Keratinocyte (primary cell): Measurements from ENCODE around the gene GPR158. TPM values are rescaled to one million over a fixed set of nuclear protein-coding genes. Genes with fewer than 3 reads are reported as not detected.

Experiments
- DNase-seq: peaks from one replicate; pipeline ENCODE4 v3.0.0-alpha.2; 2011; ENCODE audit warnings: low read depth, missing footprints, low spot score
- FAIRE-seq: peaks from 2 replicates; lab custom pipeline; 2011; peaks lifted over from hg19 to GRCh38; lab: Jason Lieb, UNC
- H2AFZ ChIP-seq: 2 replicates; pipeline ENCODE4 v1.6.0; 2012; ENCODE audit warnings: low read length, control low read depth, inconsistent platforms; ENCODE audit not compliant: control insufficient read depth
- H3K27ac ChIP-seq: 2 replicates; pipeline ENCODE4 v1.5.1; 2011; ENCODE audit warnings: low read length; ENCODE audit not compliant: control insufficient read depth, insufficient read depth
- H3K27me3 ChIP-seq: 3 replicates; pipeline ENCODE4 v1.6.0; 2011; ENCODE audit warnings: low read length; ENCODE audit not compliant: control insufficient read depth, insufficient read depth; ENCODE audit errors: extremely low read depth
- H3K36me3 ChIP-seq, 2 experiments: 2 replicates in 1 of 2; 3 replicates in 1 of 2; pipeline ENCODE4 v1.5.1; 2011; ENCODE audit warnings: low read length in 2 of 2, mild to moderate bottlenecking in 1 of 2; ENCODE audit not compliant: control insufficient read depth in 2 of 2, insufficient read depth in 2 of 2; ENCODE audit errors: extremely low read depth in 1 of 2
- H3K4me1 ChIP-seq: 3 replicates; pipeline ENCODE4 v1.5.1; 2011; ENCODE audit warnings: low read length; ENCODE audit not compliant: control insufficient read depth, insufficient read depth; ENCODE audit errors: extremely low read depth
- H3K4me2 ChIP-seq: 3 replicates; pipeline ENCODE4 v1.6.0; 2011; ENCODE audit warnings: low read depth, low read length; ENCODE audit not compliant: control insufficient read depth, insufficient read depth; ENCODE audit errors: extremely low read depth
- H3K4me3 ChIP-seq, 3 experiments: fragments of 200-600 bp in 1 of 3; sonication (generic) in 1 of 3; 2 replicates in 2 of 3; 3 replicates in 1 of 3; pipeline ENCODE4 v1.5.1; 2011 to 2016; ENCODE audit warnings: low read length in 3 of 3, mild to moderate bottlenecking in 3 of 3, control low read depth in 2 of 3, inconsistent platforms in 1 of 3, low read depth in 1 of 3, mixed read lengths in 1 of 3, mixed run types in 1 of 3, moderate library complexity in 1 of 3; ENCODE audit not compliant: control insufficient read depth in 2 of 3, insufficient read depth in 2 of 3; ENCODE audit errors: extremely low read depth in 1 of 3
- H3K79me2 ChIP-seq: 2 replicates; pipeline ENCODE4 v1.6.0; 2012; ENCODE audit warnings: low read length; ENCODE audit not compliant: control insufficient read depth, insufficient read depth
- H3K9ac ChIP-seq: 3 replicates; pipeline ENCODE4 v1.6.0; 2011; ENCODE audit warnings: low read length; ENCODE audit not compliant: control insufficient read depth, insufficient read depth; ENCODE audit errors: extremely low read depth
- H3K9me1 ChIP-seq: 3 replicates; pipeline ENCODE4 v1.6.0; 2011; ENCODE audit warnings: low read length; ENCODE audit not compliant: control insufficient read depth, insufficient read depth; ENCODE audit errors: extremely low read depth
- H3K9me3 ChIP-seq: 2 replicates; pipeline ENCODE4 v1.5.1; 2012; ENCODE audit warnings: low read depth, low read length; ENCODE audit not compliant: control insufficient read depth
- H4K20me1 ChIP-seq: 3 replicates; pipeline ENCODE4 v1.6.0; 2011; ENCODE audit warnings: low read length; ENCODE audit not compliant: control insufficient read depth, insufficient read depth; ENCODE audit errors: extremely low read depth
- EZH2 ChIP-seq: IDR thresholded peaks from one replicate; pipeline ENCODE4 v1.6.1; 2012; ENCODE audit warnings: inconsistent platforms, mild to moderate bottlenecking, low read length, moderate library complexity
- dilution Hi-C: fragments of 300-500 bp; cut with MboI; formaldehyde crosslinking; loops from one replicate; pipeline ENCODE4 v1.7.0; 2020; ENCODE audit warnings: low sequenced_read_pairs; ENCODE audit not compliant: extremely low pct_ligation_motif_present
- polyA plus RNA-seq, 5 experiments: library from polyadenylated mRNA; depleted of rRNA in 3 of 5; stranded (reverse) in 3 of 5; stranded (forward) in 1 of 5; unstranded in 1 of 5; fragments of >200 nt; gene quantifications; 1 replicate in 1 of 5; 2 replicates in 3 of 5; 3 replicates in 1 of 5; pipeline versions ENCODE4 v1.2.1 to v1.2.3, GENCODE V29; 2011 to 2012; ENCODE audit warnings: missing spikeins in 2 of 5, low read depth in 1 of 5, low replicate concordance in 1 of 5
- TF ChIP-seq, protein P1 (sequence below), 3 experiments: IDR thresholded peaks in 1 of 3; conservative IDR thresholded peaks in 1 of 3; optimal IDR thresholded peaks in 1 of 3; 2 replicates in 2 of 3; 3 replicates in 1 of 3; pipeline versions ENCODE3 to v1.5.1; 2011; ENCODE audit warnings: low read length in 3 of 3, mild to moderate bottlenecking in 3 of 3, moderate library complexity in 2 of 3, control low read depth in 1 of 3, inconsistent platforms in 1 of 3; ENCODE audit not compliant: insufficient read depth in 2 of 3; ENCODE audit errors: extremely low read depth in 1 of 3

Gene GPR158
- polyA plus RNA-seq, 1 donor (not counting 4 experiments of a cell fraction or from before 2014, with no cell fraction given), result not detected

DNA sequence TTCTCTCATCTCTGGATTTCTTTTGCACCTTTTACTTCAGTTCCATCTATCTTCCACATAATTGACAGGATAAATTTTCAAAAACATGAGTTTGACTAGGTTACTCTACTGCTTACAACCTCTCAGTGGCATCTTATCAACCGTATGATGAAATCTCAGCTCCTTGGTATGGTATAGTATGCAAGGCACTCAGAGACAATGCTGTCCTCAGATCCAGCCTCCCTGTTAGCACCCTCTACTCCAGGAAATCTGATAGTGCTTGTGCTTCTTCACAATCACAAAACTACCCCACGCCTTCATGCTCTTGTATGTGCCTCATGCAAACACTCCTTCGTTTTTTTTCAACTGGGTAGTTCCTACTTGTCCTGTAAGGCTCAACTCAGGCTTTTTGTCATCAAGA, 330.7 kb downstream of the GPR158 start:
- no peaks in the 10 kb centered on the region for H3K27me3 ChIP-seq
- no peak overlapping the region for H2AFZ ChIP-seq
- no peak overlapping the region for H3K27ac ChIP-seq
- no peaks in the 10 kb centered on the region for H3K4me1 ChIP-seq
- H3K4me3 ChIP-seq, result no peak overlapping the region
- no peaks in the 10 kb centered on the region for H3K36me3 ChIP-seq
- DNase-seq (no peak), FAIRE-seq (no peak)
- TF ChIP-seq EZH2, result no peak
- no peaks in the 10 kb centered on the region for H3K9me3 ChIP-seq
- H3K4me2 ChIP-seq, result no peak overlapping the region
- H3K9ac ChIP-seq, result no peak overlapping the region
- no peaks in the 10 kb centered on the region for H3K79me2 ChIP-seq
- H3K9me1 ChIP-seq, result no peaks in the 10 kb centered on the region
- dilution Hi-C loops, result no loop called here
- H4K20me1 ChIP-seq, result no peaks in the 10 kb centered on the region

DNA sequence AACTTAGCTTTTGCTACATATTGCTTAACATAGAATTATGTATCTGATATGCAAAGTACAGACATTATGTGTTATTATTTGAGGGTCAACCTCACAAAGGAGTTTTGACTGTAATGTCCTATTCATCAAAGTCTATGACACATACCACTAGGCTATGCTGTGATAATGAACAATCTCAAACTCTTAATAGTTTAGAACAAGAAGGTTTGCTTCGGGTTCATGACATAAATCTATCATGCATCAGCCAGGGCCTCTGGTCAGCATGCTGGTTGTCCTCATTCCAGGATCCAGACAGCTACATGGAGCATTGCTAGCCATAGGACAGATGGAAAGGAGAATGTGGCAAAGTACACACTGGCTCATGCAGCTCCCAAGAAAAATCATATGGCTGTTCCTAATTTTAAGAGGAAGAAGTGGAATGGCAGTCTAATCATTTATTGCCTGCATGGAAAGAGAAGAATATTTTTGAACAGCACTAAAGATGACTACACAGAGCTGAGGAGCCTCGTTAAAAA, 332.1 kb downstream of the GPR158 start:
- TF ChIP-seq EZH2, result no peak
- TF ChIP-seq, protein P1, sequence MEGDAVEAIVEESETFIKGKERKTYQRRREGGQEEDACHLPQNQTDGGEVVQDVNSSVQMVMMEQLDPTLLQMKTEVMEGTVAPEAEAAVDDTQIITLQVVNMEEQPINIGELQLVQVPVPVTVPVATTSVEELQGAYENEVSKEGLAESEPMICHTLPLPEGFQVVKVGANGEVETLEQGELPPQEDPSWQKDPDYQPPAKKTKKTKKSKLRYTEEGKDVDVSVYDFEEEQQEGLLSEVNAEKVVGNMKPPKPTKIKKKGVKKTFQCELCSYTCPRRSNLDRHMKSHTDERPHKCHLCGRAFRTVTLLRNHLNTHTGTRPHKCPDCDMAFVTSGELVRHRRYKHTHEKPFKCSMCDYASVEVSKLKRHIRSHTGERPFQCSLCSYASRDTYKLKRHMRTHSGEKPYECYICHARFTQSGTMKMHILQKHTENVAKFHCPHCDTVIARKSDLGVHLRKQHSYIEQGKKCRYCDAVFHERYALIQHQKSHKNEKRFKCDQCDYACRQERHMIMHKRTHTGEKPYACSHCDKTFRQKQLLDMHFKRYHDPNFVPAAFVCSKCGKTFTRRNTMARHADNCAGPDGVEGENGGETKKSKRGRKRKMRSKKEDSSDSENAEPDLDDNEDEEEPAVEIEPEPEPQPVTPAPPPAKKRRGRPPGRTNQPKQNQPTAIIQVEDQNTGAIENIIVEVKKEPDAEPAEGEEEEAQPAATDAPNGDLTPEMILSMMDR (optimal IDR thresholded peaks at IDR 0.05 in 1 of 3, IDR thresholded peaks at IDR 0.05 in 1 of 3, conservative IDR thresholded peaks at IDR 0.05 in 1 of 3; ENCODE audit: extremely low read depth in 1 of 3, insufficient read depth in 2 of 3, low read length in 3 of 3), result no peak
- H3K4me2 ChIP-seq, result no peak overlapping the region
- H3K4me3 ChIP-seq, result no peak overlapping the region
- H3K4me1 ChIP-seq, result no peaks in the 10 kb centered on the region
- no peak overlapping the region for H3K9ac ChIP-seq
- no peaks in the 10 kb centered on the region for H4K20me1 ChIP-seq
- dilution Hi-C loops, result no loop called here
- no peaks in the 10 kb centered on the region for H3K27me3 ChIP-seq
- no peak overlapping the region for H2AFZ ChIP-seq
- H3K9me1 ChIP-seq, result no peaks in the 10 kb centered on the region
- DNase-seq (no peak), FAIRE-seq (no peak)
- H3K36me3 ChIP-seq, result no peaks in the 10 kb centered on the region
- no peak overlapping the region for H3K27ac ChIP-seq
- H3K79me2 ChIP-seq, result no peaks in the 10 kb centered on the region
- no peaks in the 10 kb centered on the region for H3K9me3 ChIP-seq
